Measurements from ENCODE around the gene CAPN11. TPM values are rescaled to one million over a fixed set of nuclear protein-coding genes. Genes with fewer than 3 reads are reported as not detected.

The CAPN11 gene
- total and polyA plus RNA-seq, 9 donors, result 0.17 to 0.38 (median 0.20) TPM; not detected in 4

GRCh38 chr6:44117397-44118128 is 41.1 kb upstream of the CAPN11 start:
- H3K27me3 ChIP-seq, result no peaks in the 10 kb centered on the region
- 64 to 72% (median 67%) methylated on average over 6 of the region's 6 CpGs for WGBS, 3 donors
- no peak overlapping the region for H3K27ac ChIP-seq
- H3K4me3 ChIP-seq, result no peak overlapping the region
- no peak for DNase-seq
- H3K4me1 ChIP-seq (ENCODE audit: insufficient read depth), result peaks cover 4% of the 10 kb centered on the region
- intact Hi-C loops (cut with DNase I), result no loop called here
- H3K36me3 ChIP-seq, result no peaks in the 10 kb centered on the region
- no peaks in the 10 kb centered on the region for H3K9me3 ChIP-seq
- TF ChIP-seq POLR2A (IDR thresholded peaks at IDR 0.05), result no peak
- TF ChIP-seq EP300 (IDR thresholded peaks at IDR 0.05), result no peak
- no peak for TF ChIP-seq CTCF (IDR thresholded peaks at IDR 0.05)

DNA sequence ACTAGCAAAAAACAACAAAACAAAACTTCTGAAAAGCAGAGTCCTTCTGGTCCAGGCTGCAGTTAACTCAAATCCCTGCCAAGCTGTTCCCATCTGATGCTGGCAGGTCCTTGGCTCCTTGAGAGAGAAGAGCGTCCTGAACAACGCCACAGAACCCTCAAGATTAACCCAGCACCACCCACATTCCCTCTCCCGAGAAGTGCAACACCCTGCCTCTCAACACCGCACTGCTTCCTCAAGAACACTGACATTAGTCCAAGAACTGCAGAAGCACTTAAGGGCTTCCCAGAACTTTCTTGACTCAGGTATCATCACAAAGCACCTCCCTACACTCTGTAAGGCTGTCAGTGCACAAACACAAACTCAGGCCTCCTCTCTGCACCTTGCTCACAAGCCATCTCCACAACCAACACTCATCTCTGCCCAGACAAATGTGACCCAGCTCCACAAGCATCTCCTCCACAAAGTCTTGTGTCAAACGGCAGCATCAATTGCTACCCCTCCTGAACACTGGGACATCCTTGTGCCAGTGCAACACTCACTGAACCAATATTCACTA is 38.8 kb upstream of the CAPN11 start:
- DNase-seq, result no peak
- TF ChIP-seq POLR2A (IDR thresholded peaks at IDR 0.05), result no peak
- TF ChIP-seq EP300 (IDR thresholded peaks at IDR 0.05), result no peak
- no peak for TF ChIP-seq CTCF (IDR thresholded peaks at IDR 0.05)
- H3K4me1 ChIP-seq (ENCODE audit: insufficient read depth), result peaks cover 5% of the 10 kb centered on the region
- no peaks in the 10 kb centered on the region for H3K9me3 ChIP-seq
- no peak overlapping the region for H3K27ac ChIP-seq
- H3K4me3 ChIP-seq, result no peak overlapping the region
- H3K36me3 ChIP-seq, result no peaks in the 10 kb centered on the region
- intact Hi-C loops (cut with DNase I), result no loop called here
- no peaks in the 10 kb centered on the region for H3K27me3 ChIP-seq
- 23 to 38% (median 35%) methylated on average over 5 of the region's 5 CpGs for WGBS, 3 donors

GRCh38 chr6:44120692-44121443 is 37.8 kb upstream of the CAPN11 start:
- Histone ChIP-seq H3K36me3 (no peaks in the 10 kb centered on the region), H3K4me3 (no peak overlapping the region), H3K9me3 (no peaks in the 10 kb centered on the region), H3K27ac (no peak overlapping the region), H3K27me3 (no peaks in the 10 kb centered on the region), H3K4me1 (ENCODE audit: insufficient read depth) (peaks cover 5% of the 10 kb centered on the region)
- DNase-seq, result no peak
- WGBS, 3 donors, result 67 to 80% (median 71%) methylated on average over 4 of the region's 4 CpGs
- intact Hi-C loops (cut with DNase I), result no loop called here
- no peak for TF ChIP-seq POLR2A (IDR thresholded peaks at IDR 0.05)
- TF ChIP-seq CTCF (IDR thresholded peaks at IDR 0.05), result no peak
- no peak for TF ChIP-seq EP300 (IDR thresholded peaks at IDR 0.05)

DNA sequence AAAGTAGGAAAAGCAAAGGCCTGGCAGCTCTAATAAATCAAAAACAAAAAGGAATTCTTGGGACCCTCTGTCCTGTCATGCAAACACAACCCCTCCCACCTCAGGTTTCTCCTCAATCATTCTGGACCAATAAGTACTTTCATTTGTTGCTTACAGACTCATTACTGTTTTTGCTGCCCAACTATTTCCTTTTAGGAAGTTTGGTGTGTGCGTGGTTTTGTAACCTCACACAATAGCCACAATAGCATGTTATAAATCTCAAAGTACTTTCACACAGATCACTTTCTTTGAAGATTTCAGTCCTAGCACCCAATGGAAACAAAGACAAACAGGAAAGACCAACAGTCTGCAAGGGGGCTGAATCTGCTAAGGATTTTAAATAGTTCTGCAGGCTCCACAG is 35.8 kb upstream of the CAPN11 start:
- Histone ChIP-seq H3K4me1 (ENCODE audit: insufficient read depth) (peaks cover 1% of the 10 kb centered on the region), H3K4me3 (no peak overlapping the region), H3K27ac (no peak overlapping the region), H3K27me3 (no peaks in the 10 kb centered on the region), H3K9me3 (no peaks in the 10 kb centered on the region), H3K36me3 (no peaks in the 10 kb centered on the region)
- intact Hi-C loops (cut with DNase I), result no loop called here
- 51 to 66% (median 53%) methylated on average over 1 of the region's 1 CpG for WGBS, 3 donors
- TF ChIP-seq POLR2A (IDR thresholded peaks at IDR 0.05) (no peak), CTCF (IDR thresholded peaks at IDR 0.05) (no peak), EP300 (IDR thresholded peaks at IDR 0.05) (no peak)
- DNase-seq, result no peak
